HT-29 (cell line): ENCODE results near the gene S100P. TPM values are rescaled to one million over a fixed set of nuclear protein-coding genes. Genes with fewer than 3 reads are reported as not detected.

Experiments
- DNase-seq: peaks from one replicate; pipeline ENCODE4 v3.0.0-alpha.2; 2015; ENCODE audit warnings: low spot score
- total RNA-seq: library from RNA; depleted of rRNA; stranded (reverse); fragments of >200 nt; shearing (Covaris generic); gene quantifications from 2 replicates; pipeline ENCODE4 v1.2.3, GENCODE V29; 2014

S100P gene
- total RNA-seq, 1 experiment from 2014 or later = 628 TPM

- no peak for DNase-seq
Observed at GRCh38 chr4:6697131-6697530, 3.5 kb downstream of the S100P start.

DNA sequence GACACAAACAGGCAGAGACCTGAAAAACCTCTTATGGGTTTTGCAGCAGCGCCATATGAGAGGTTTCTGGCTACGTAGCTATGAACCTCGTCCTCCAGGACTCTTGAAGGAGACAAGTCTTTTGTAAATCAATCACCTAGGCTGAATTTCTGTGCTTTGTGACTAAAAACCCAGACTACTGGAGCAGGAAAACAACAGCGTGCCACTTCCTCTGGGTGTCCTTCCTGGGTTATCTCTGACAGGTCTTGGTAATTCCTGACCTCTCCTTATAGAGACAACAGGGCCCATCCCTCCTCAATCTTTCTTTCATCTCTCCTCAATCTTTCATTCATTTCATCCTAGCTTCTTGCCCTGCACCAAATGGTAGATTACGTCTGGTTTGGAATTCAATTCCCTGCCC, 5.7 kb downstream of the S100P start:
- no peak for DNase-seq

DNA sequence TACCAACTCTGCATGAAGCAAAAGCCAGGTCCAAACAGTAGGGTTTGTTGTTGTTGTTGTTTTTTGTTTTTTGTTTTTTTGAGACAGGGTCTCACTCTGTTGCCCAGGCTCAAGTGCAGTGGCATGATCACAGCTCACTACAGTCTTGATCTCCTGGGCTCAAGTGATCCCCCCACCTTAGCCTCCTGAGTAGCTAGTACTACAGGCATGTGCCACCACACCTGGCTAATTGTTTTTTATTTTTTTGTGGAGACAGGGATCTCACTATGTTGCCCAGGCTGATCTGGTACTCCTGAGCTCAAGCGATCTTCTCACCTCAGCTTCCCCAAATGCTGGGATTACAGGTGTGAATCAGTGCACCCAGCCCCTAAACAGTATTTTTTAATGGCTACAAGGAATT, 6.2 kb downstream of the S100P start:
- DNase-seq = no peak

GRCh38 chr4:6701371-6701770, 7.7 kb downstream of the S100P start:
- peak; percentile 64 for DNase-seq

DNA sequence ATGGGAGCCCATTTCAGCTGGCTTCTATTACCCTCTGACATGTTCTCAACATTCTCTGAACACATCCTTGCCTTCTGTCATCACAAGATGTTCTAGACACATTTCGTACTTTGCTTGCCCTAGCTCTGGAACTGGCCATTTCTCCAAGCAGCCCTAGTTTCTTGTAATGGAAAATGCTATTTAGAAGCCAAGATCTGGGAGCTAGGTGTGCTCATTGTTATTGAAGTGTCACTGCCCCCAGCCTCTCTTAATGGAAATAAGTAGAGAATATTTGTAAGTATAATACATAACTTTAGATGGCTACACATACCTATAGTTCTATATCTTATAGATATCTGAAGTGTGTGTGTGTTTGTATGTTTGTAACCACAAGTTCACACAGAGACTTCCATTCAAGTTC, 9.1 kb downstream of the S100P start:
- no peak for DNase-seq

DNA sequence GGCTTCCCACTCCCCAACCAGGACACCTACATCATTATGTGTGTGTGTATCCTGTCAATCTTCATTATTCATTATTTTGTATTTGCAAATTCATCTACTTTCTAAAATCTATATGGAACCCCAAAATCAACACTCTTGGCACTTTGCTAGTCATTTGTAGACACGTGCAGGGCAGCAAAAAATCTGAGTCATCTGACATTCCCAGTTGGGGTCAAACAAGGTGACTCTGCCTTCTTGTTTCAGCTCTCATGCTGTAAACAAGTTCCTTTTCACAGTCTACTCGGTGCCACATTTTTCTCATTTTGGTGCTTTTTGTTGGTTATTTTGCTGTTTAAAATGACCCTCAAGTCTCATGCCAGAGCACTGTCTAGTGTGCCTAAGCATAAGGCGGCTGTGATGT, 10.1 kb downstream of the S100P start:
- no peak for DNase-seq

DNA sequence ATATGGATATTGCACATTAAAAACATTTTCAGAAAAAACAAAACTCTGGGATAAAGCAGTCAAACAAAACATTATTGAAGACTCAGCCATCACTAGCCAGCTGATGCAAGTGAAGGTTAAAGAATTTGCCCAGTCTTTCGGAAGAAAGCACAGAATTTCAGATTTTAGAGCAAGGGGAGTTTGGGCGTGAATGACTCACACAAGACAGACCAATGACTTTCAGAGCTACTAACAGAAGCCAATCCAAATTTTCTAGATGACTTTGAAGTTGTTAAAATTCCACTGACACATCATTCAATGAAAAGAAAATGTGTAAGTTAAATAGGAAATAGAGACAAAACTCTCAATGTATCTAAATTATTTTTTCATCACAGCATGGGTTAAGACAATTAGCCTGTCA, 12.0 kb downstream of the S100P start:
- DNase-seq = no peak

DNA sequence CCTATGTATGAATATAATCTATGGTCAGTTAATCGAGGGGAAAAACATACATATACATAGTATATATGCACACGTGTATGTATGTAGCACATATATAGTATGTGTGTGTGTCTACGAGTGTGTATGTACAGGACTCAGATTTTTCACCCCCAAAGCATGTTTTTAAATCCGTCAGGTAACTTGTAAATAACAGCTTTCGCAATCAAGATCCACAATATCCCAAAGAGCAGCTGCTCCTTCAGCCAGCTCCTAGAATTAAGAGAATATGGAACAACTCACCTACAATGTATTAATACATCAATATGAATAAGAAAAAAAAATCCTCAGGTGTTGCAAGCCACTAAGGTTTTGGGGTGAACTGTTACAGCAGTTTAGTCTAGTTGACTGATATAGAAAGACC, 12.5 kb downstream of the S100P start:
- DNase-seq = no peak

DNA sequence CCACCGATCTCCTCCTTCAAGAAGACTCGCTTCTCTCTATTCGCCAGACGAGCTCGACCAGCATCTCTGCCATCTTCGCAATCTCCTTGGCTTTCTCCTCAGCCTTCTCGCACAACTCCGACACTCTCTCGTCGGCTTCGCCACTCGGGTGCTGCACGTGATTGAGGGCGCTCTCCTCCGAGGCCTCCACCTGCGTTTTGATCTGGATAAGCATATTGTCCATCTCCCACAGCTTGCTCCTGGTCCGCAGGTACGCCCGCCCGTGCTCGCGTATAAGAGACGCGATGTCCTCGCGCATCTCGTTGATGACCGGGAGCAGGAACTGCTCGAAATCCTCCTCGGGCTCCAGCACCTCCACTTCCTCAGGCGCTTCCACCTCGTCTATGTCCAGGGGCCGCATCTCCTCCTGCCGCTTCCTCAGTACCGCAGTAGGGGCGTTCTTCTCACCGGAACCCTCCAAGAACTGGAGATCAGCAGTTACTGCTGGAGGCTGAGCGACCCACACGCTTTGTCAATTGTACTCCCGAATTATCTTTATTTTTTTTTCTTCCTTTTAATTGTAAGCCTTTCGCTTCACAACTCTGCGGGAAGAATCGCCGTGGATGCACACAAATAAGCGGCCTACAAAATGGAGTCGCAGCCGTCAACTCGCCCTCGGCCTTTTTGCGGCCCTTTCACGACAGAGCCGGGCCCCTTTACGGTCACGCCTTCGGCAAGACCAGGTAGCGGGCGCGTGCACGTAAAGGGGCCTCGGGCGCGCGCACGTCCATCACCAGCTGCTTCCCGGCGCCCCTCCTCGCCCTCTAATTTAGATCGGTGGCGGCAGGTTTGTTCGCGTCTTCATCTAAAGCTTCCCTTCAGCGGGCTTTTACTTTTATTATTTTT, 15.8 kb downstream of the S100P start, which contains the start of gene MRFAP1L1:
MRFAP1L1 (minus strand) TSS at position 636 of the 885 bp plus-strand sequence; CDS start at position 400, 236 bp downstream.
- DNase-seq = peak; percentile 94

DNA sequence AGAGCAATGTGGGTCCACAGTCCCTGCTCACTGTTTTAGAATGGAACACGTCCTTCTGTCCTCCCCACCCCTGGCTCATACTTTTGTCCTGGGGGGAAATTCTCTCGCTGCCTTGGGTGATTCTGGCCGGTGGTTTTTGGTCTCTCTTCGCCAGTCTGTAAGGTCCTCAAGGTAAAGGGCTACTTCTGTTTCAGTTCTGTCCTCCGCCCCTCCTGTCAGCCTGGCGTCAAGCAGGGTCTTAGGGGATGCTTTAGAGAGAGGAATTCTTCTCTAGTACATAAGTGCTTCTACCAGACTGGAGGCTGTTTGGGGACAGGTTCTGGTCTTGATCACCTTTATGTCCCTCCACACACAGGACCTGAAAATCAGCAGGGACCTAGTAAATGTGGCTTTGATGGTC, 16.6 kb downstream of the S100P start:
- no peak for DNase-seq

- no peak for DNase-seq
Observed at GRCh38 chr4:6710996-6711395, 17.3 kb downstream of the S100P start.

GRCh38 chr4:6714954-6715353, 21.3 kb downstream of the S100P start:
- no peak for DNase-seq

GRCh38 chr4:6715704-6716017, 22.0 kb downstream of the S100P start:
- DNase-seq = no peak

- peak; percentile 90 for DNase-seq
Observed at GRCh38 chr4:6716018-6716911, 22.6 kb downstream of the S100P start, which contains the start of gene BLOC1S4. TSS of gene BLOC1S4 (plus strand) at chr4:6716174. CDS start at chr4:6716210, 36 bp downstream.

- no peak for DNase-seq
Observed at GRCh38 chr4:6716958-6717655, 23.4 kb downstream of the S100P start.

DNA sequence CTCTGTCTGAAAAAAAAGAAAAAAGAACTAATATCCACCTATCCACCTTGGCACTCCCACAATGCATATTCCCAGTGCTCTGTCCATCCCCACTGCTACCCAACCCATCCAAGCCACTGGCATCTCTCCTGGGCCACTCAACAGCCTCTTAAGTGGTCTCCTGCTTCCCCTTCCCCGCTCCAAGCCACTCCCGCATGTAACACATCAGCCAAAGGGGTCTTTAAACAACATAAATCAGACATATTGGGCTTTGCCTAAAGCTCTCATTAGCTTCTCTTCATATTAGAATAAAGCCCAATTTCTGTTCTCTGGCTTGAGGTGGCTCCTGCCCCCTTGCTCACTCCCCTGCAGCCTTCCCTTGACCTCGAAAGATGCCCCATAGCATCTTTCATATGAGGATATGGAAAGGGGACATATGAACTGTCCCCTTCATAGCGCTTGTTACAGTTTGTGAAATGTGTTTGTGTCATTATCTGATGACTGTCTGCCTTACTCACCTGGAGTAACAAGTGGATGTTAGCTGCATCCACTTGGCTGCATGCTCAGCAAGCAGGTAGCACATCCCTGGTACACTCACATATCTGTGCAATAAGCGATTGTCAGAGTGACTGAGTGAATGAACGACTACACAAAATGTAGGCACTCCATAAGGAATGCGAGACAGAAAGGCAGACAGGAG, 25.4 kb downstream of the S100P start:
- no peak for DNase-seq

DNA sequence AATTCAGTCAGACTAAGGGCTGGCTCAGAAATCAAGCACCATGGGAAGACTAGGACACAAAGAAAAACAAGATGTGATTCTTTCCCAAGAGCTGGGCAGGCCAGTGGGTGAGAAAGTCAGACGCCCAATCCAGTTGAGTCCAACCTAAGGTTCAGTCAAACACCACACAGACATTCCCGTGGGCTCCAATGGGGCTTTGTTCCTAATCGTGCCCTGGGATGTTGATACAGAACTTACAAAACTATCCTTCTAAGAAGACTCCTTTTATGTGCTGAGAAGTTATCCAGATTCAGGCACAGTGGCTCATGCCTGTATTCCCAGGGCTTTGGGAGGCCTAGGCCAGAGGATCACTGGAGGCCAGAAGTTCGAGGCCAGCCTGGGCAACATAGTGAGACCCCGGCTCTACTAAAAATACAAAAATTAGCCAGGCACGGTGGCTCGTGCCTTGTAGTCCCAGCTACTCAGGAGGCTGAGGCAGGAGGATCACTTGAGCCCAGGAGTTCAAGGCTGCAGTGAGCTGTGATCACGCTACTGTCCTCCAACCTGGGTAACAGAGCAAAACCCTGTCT, 26.0 kb downstream of the S100P start:
- DNase-seq = no peak

- DNase-seq = peak; percentile 89
Observed at GRCh38 chr4:6720202-6720699, 26.6 kb downstream of the S100P start.

DNA sequence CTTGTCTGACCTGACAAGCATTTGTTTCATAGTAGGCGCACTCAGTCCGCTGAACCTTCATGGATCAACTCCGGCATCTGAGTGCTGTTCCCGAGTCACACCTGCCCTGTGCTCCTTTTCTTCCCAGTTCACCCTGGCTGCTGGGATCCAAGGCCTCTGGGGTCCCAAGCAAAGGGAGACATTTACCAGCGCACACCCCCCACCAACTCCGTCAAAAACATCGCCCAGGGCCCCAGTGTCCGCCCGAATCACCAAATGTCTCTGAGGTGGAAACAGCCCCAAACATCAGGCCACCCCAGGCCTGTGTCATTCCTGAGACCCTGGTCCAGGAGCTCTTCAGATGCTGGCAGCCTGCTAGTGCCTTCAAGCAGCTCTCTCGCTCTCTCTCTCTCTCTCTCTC, 27.4 kb downstream of the S100P start:
- no peak for DNase-seq

DNA sequence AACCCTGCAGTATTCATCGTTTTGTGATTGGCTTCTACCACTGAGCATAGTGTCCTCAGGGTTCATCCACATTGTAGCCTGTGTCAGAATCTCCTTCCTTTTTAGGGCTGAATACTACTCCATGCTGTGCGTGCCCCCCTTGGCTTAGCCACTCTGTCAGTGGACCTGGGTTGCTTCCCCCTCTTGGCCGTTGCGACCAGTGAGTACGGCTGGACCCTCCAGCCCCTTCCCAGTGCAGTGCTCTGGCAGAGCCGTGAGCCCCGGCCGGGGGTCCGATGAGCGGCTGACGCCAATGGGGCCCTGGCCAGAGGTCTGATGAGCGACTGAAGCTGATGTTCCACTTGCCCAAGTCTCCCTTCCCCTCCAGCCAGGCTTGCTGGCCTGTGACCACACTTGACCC, 29.2 kb downstream of the S100P start:
- no peak for DNase-seq

GRCh38 chr4:6723851-6724250, 30.2 kb downstream of the S100P start:
- DNase-seq = no peak
